Measurements from ENCODE around the gene SLC1A1.

Gene SLC1A1

DNA sequence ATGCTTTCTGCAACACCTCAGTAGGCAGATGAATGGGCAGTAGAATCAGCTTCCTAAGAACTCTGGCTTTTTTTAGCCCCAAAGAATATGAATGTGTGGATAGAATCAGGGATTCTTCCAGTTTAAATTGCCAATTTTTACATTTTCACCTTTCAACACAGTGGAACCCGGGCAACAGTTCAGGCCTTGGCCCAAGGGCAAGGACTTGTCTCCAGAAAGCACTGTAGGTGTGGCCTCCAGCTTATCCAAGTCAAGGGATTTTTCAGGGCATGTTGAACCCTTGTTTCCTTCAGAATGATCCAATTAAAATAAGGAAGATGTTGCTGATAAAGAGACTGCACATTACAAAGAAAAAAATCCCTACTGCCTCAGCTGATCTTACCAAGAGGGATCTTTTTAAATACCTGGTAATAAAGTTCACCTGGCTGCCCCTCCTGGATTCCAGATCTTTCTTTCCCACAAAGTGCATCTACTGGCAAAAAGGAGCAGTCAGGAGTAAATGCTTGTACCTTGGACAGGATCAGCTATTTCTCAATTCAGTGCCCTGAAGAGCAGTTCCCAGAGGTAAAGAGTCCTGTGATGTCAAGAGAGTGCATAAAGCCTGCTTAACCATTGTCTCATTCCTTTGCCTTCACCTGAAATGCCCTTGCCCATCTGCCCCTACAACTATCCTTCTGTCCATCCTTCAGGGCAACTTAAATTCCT lies 91.7 kb downstream of the SLC1A1 start:
- no peak for TF ChIP-seq POLR2AphosphoS5 (IDR thresholded peaks at IDR 0.05; ENCODE audit: borderline replicate concordance, low read depth, low read length)
- no peak for TF ChIP-seq EZH2 (IDR thresholded peaks at IDR 0.05)
- no peak for TF ChIP-seq FOXP2 (optimal IDR thresholded peaks at IDR 0.05; ENCODE audit: control extremely low read depth, extremely low read length, insufficient read depth)
- H3K27ac ChIP-seq = no peak overlapping the region

DNA sequence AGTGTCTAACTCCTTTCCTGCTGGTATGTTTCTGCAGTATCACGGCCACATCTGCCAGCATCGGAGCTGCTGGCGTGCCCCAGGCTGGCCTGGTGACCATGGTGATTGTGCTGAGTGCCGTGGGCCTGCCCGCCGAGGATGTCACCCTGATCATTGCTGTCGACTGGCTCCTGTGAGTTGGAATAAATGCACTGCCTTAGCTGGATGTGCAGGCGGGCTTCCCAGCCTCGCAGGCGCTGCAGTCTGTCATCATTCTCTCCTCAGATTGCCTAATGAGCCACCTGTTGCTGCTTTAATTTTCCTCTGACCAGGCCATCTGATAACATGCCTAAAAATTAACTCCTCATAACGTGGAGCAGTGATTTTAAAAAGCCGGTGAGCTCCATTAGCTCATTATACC lies 92.7 kb downstream of the SLC1A1 start:
- Histone ChIP-seq H3K27ac (no peak overlapping the region), H3K9me3 (ENCODE audit: low read depth, low read length) (no peaks in the 10 kb centered on the region), H3K36me3 (ENCODE audit: insufficient read depth, low read length) (peaks cover 18% of the 10 kb centered on the region), H3K4me3 (no peak overlapping the region), H3K9ac (ENCODE audit: insufficient read length) (no peak overlapping the region)
- no peak for DNase-seq (ENCODE audit: low read depth, low spot score)
- no peak for TF ChIP-seq FOXP2 (optimal IDR thresholded peaks at IDR 0.05; ENCODE audit: control extremely low read depth, extremely low read length, insufficient read depth)
- no peak for TF ChIP-seq EZH2 (IDR thresholded peaks at IDR 0.05)
- no peak for TF ChIP-seq POLR2AphosphoS5 (IDR thresholded peaks at IDR 0.05; ENCODE audit: borderline replicate concordance, low read depth, low read length)

More for the DNA sequence above, 91.7 kb downstream of the SLC1A1 start:
- Histone ChIP-seq H3K36me3 (ENCODE audit: insufficient read depth, low read length) (peaks cover 23% of the 10 kb centered on the region), H3K9me3 (ENCODE audit: low read depth, low read length) (no peaks in the 10 kb centered on the region), H3K9ac (ENCODE audit: insufficient read length) (no peak overlapping the region), H3K4me3 (no peak overlapping the region)
- DNase-seq (ENCODE audit: low read depth, low spot score) = no peak

DNA sequence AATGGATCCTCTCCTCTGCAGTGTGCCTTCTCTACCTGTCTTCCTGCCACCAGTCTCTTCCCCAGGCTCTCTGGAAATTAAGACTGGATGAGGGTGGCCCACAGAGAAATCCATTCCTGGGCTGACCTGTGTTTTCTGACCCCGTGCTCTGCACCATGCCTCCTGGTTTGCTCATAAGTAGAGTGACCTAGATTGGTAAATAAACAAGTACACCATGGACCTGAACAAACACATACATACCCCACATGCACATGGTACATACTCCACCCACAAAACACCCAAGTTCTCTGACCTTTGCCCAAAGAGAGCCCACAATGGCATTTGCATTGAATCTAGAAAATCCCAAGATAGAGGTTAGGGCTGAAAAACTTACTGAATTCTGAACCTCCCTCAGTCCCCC lies 94.4 kb downstream of the SLC1A1 start:
- no peak overlapping the region for H3K4me3 ChIP-seq
- DNase-seq (ENCODE audit: low read depth, low spot score) = no peak
- H3K27ac ChIP-seq = no peak overlapping the region
- H3K9me3 ChIP-seq (ENCODE audit: low read depth, low read length) = no peaks in the 10 kb centered on the region
- no peak overlapping the region for H3K9ac ChIP-seq (ENCODE audit: insufficient read length)
- TF ChIP-seq EZH2 (IDR thresholded peaks at IDR 0.05) (no peak), FOXP2 (optimal IDR thresholded peaks at IDR 0.05; ENCODE audit: control extremely low read depth, extremely low read length, insufficient read depth) (no peak)
- H3K36me3 ChIP-seq (ENCODE audit: insufficient read depth, low read length) = peaks cover 9% of the 10 kb centered on the region; the same call in 1 of the 2 replicates

DNA sequence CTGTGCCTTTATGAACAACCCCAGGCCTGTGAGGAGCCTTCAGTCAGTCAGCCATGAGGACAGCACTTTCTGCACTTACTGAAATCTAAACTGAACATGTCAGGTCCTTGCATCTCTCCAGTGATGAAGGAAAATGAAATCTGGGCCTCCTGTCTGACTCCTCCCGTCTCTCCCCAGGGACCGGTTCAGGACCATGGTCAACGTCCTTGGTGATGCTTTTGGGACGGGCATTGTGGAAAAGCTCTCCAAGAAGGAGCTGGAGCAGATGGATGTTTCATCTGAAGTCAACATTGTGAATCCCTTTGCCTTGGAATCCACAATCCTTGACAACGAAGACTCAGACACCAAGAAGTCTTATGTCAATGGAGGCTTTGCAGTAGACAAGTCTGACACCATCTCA lies 94.9 kb downstream of the SLC1A1 start:
- Histone ChIP-seq H3K27ac (no peak overlapping the region), H3K36me3 (ENCODE audit: insufficient read depth, low read length) (peaks cover 9% of the 10 kb centered on the region; the same call in 1 of the 2 replicates), H3K4me3 (no peak overlapping the region), H3K9ac (ENCODE audit: insufficient read length) (no peak overlapping the region), H3K9me3 (ENCODE audit: low read depth, low read length) (no peaks in the 10 kb centered on the region)
- TF ChIP-seq POLR2AphosphoS5 (IDR thresholded peaks at IDR 0.05; ENCODE audit: borderline replicate concordance, low read depth, low read length) = no peak
- no peak for TF ChIP-seq FOXP2 (optimal IDR thresholded peaks at IDR 0.05; ENCODE audit: control extremely low read depth, extremely low read length, insufficient read depth)
- TF ChIP-seq EZH2 (IDR thresholded peaks at IDR 0.05) = no peak
- DNase-seq (ENCODE audit: low read depth, low spot score) = no peak

DNA sequence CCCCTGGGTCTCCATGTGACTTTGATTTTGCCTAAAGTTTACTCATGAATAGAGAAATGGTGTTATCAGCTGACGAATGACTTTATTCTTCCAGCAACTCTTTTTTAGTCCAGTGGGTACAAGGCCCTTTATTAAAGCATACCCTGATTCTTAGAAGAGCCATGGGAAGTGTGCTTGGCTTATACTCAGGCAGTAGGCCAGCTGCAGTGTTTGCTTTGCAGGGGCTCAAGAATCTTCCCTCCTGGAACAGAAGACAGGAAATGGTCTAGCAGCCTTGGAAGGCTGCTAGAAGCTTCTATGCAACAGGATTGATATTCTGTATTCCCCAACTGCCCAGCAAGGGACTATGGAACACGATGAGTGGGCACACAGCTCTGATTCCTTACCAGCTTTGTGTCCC lies 98.5 kb downstream of the SLC1A1 start:
- Histone ChIP-seq H3K9me3 (ENCODE audit: low read depth, low read length) (no peaks in the 10 kb centered on the region), H3K36me3 (ENCODE audit: insufficient read depth, low read length) (peaks cover 9% of the 10 kb centered on the region; the same call in 1 of the 2 replicates), H3K4me3 (no peak overlapping the region), H3K27ac (no peak overlapping the region), H3K9ac (ENCODE audit: insufficient read length) (no peak overlapping the region)
- TF ChIP-seq EZH2 (IDR thresholded peaks at IDR 0.05) (no peak), FOXP2 (optimal IDR thresholded peaks at IDR 0.05; ENCODE audit: control extremely low read depth, extremely low read length, insufficient read depth) (no peak), POLR2AphosphoS5 (IDR thresholded peaks at IDR 0.05; ENCODE audit: borderline replicate concordance, low read depth, low read length) (no peak)
- DNase-seq (ENCODE audit: low read depth, low spot score) = no peak

DNA sequence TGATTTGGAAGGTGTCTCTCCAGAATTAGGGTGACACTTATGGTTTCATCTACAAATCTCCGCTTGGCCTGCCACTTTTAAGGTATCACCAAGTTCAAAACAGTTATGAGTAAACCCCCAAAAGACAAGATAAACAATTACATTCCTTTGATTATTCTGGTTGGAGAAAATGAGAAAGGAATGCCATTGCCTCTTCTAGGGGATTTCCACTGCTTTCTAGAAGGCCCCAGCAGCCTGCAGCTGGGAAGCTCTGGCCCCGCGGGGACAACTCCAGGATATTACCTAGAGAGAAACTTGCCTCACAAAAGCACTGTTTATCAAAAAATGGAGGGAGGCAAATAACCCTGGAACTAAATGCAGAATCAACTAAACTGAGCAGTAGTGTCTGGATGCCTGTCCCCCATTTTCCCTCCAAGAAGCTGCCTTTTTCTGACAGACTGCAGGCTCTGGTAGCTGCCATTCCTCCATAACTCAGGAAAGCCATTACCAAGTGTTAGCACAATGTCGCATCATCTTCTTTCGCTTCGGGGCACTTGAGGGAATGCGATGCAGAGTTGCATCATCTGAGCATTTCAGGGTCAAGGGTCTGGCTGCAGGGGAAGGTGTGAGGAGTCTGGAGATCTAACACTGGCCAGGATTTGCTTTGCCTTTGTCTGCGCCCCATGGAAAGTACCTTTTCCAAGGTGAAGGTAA lies 100.3 kb downstream of the SLC1A1 start:
- Histone ChIP-seq H3K9ac (ENCODE audit: insufficient read length) (no peak overlapping the region), H3K4me3 (no peak overlapping the region), H3K9me3 (ENCODE audit: low read depth, low read length) (no peaks in the 10 kb centered on the region), H3K27ac (no peak overlapping the region; the same call in 1 of the 2 replicates), H3K36me3 (ENCODE audit: insufficient read depth, low read length) (peaks cover 6% of the 10 kb centered on the region; the same call in 1 of the 2 replicates)
- no peak for DNase-seq (ENCODE audit: low read depth, low spot score)
- TF ChIP-seq POLR2AphosphoS5 (IDR thresholded peaks at IDR 0.05; ENCODE audit: borderline replicate concordance, low read depth, low read length) (no peak), FOXP2 (optimal IDR thresholded peaks at IDR 0.05; ENCODE audit: control extremely low read depth, extremely low read length, insufficient read depth) (no peak), EZH2 (IDR thresholded peaks at IDR 0.05) (no peak)

DNA sequence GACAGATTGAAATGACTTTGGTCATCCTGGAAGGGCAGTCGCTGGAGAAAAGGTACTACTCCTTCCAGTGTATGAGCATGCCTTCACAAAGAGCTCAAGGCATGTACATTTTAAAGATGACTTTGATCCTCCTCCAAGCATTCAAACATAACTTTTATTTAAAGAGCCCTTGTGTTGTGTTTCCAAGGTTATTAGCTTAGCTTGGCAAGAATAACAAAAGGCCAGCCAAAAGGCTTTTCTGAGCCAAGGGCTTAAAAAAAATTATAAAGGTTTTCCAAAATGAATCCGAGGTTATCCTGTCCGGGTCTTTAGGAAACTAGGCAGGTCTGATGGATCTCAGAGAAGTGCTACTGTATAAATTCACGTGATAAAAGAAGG lies 100.8 kb downstream of the SLC1A1 start:
- Histone ChIP-seq H3K9me3 (ENCODE audit: low read depth, low read length) (no peaks in the 10 kb centered on the region), H3K27ac (no peak overlapping the region), H3K4me3 (no peak overlapping the region), H3K36me3 (ENCODE audit: insufficient read depth, low read length) (peaks cover 10% of the 10 kb centered on the region; the same call in 1 of the 2 replicates), H3K9ac (ENCODE audit: insufficient read length) (no peak overlapping the region)
- DNase-seq (ENCODE audit: low read depth, low spot score) = no peak
- no peak for TF ChIP-seq FOXP2 (optimal IDR thresholded peaks at IDR 0.05; ENCODE audit: control extremely low read depth, extremely low read length, insufficient read depth)
- TF ChIP-seq EZH2 (IDR thresholded peaks at IDR 0.05) = no peak

DNA sequence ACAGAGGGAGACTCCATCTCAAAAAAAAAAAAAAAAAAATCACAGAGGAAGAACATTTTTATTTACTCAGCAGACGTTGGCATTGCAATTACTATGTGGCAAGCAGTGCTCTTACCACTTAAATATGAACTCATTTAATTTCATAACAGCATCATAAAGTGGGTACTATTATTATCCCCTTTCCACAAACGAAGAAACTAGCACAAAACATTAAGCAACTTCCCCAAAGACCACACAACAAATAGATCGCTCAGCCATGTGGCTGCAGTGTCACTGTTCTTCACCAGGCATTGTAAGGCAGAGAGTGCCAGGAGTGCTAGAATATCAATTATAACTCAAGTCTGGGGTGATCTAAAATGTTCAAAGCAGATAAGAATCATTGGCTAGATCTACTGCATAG lies 102.0 kb downstream of the SLC1A1 start:
- Histone ChIP-seq H3K4me3 (no peak overlapping the region), H3K9ac (ENCODE audit: insufficient read length) (no peak overlapping the region), H3K36me3 (ENCODE audit: insufficient read depth, low read length) (peaks cover 6% of the 10 kb centered on the region; the same call in 1 of the 2 replicates), H3K27ac (no peak overlapping the region), H3K9me3 (ENCODE audit: low read depth, low read length) (no peaks in the 10 kb centered on the region)
- DNase-seq (ENCODE audit: low read depth, low spot score) = no peak
- TF ChIP-seq POLR2AphosphoS5 (IDR thresholded peaks at IDR 0.05; ENCODE audit: borderline replicate concordance, low read depth, low read length) (no peak), EZH2 (IDR thresholded peaks at IDR 0.05) (no peak)
